GM21515 (cell line): ENCODE measurements around the gene SYNJ2.
"Not testable (repeated sequence)": the region's sequence is repeated elsewhere in the genome, so short reads cannot be mapped to it uniquely, and the experiment has no call there.

ENCODE experiments used
- ATAC-seq: cut with Tn5 transposase; IDR thresholded peaks from one replicate; pipeline ENCODE4 v1.9.1; 2021; ENCODE audit not compliant: unreplicated experiment

SYNJ2 gene

DNA sequence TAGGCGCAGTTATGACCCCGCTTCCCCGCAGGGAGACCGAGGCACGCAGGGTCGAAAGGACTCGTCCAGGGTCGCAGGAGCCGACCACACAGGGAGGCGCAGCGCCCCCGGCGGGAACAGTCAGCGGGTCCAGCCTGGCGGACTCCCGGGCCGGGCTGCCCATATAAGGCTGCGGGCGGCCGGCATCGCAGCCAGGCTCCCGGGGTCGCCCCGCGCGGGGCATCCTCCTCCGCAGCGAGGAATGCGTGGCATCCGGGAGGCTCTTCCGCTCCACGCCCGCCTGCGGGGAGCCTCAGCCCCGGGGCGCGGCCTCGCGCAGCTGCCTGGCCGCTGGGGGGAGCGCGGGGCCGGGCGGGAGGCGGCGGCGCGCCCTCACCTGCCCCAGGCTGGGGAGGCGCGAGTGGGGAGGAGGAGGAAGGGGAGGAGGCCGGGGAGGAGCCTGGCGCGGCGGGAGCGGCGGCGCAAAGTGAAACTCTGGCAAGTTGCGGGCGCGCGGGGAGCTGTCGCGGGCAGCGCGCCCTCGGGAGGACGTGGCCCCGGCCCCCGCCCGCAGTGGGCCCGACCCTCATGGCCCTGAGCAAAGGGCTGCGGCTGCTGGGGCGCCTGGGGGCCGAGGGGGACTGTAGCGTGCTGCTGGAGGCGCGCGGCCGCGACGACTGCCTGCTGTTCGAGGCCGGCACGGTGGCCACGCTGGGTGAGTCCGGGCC lies at the start of gene SYNJ2:
TSS of gene SYNJ2 (plus strand) at position 469 of the 707 bp plus-strand sequence. CDS start at position 568, 99 bp downstream.
- ATAC-seq, result peak; percentile 81

- no peak for ATAC-seq
These were observed 45.9 kb upstream of the SYNJ2 start for GRCh38 chr6:157935786-157936185.

GRCh38 chr6:157937318-157937717 lies 44.3 kb upstream of the SYNJ2 start:
- ATAC-seq, result no peak

- ATAC-seq, result no peak
These were observed 43.7 kb upstream of the SYNJ2 start for GRCh38 chr6:157937916-157938315.

DNA sequence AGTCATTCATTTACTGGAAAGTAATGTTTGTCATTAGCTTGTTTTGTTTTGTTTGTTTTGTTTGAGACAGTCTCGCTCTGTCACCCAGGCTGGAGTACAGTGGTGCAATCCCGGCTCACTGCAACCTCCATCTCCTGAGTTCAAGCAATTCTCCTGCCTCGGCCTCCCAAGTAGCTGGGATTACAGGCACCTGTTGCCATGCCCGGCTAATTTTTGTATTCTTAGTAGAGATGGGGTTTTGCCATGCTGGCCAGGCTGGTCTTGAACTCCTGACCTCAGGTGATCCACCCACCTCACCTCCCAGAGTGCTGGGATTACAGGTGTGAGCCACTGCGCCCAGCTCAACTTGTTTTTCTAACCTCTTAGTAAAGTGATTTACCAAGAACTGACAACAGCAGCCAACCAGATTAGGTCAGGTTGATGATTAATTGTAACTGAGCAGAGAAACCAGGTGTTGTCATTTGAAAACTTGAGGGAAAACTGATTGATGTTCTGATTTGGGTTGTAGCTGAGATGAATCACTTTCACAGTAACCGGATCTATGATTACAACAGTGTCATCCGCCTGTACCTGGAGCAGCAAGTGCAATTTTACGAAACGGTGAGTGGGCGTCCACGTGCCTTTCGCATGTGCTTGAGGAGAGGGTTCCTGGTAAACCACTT lies 41.2 kb upstream of the SYNJ2 start:
- not testable (repeated sequence) for ATAC-seq

DNA sequence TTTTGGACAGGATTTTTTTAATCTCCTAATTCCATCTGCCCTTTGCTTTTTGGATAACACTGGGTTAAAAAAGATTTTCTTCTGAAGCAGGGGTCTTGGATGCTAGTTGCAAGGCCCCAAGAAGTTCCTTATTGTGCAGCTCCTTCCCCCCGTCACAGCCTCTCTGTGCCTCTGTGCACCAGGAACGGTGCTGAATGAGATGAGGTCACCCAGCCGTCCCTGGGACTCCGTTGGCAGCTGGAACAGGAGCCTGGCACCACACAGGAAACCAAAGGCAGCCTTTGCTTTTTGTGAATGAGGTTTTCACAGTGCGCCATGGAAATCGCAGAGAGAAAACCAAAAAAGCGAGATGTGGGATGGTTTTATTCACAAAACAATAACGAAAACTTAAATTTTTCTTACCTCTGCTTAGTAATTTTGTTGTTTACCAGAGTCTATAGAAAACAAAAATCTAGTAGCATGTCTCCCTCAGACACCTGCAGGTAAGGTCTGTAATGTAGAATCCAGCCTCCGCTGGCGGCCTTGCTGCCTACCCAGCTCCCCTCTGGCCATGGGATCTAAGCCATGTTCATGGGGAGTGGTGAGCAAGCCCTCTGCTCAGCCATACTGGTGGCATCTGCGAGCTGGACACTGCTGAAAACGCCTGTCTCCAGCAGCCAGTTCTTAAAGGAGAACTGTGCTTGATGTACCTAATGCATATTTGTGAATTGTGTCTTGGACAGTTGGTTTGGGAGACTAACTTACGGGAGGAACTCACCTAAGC lies 40.4 kb upstream of the SYNJ2 start:
- ATAC-seq, result no peak

- no peak for ATAC-seq
These were observed 39.3 kb upstream of the SYNJ2 start for GRCh38 chr6:157942351-157942750.

DNA sequence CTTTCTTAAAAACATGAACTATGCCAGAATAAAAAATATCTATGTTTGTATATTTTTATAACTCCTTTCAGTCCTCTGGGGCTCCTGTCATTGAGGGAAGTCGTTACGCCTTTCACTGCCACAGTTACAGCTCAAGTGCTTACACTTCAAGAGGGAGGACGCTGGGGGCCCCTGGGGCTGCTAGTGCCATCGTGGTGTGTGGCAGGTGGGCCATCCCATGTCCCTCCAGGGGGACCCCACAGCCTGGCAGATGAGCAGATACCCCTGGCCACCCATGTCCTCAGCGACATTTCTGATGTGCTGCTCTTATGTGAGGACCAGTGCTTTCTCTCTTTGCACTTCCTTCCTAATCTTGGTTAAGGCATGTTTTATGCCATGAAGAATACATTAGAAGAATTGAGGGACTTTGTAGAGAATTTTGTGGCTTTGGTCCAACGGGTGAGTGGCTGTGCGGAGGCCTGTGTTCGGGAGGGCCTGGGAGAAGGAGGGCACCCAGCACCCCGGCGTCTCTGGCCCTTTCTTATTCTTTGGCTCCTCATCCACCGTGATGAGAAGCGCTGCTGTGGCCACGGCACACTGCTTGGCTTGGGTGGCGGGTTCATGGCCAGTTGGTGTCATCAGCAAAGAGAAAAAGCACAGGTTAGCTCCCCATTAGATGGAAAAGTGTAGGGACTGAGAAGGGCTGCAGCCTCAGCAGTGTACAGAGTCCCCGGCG lies 38.3 kb upstream of the SYNJ2 start:
- ATAC-seq, result no peak

- no peak for ATAC-seq
These were observed 37.7 kb upstream of the SYNJ2 start for GRCh38 chr6:157943964-157944283.

DNA sequence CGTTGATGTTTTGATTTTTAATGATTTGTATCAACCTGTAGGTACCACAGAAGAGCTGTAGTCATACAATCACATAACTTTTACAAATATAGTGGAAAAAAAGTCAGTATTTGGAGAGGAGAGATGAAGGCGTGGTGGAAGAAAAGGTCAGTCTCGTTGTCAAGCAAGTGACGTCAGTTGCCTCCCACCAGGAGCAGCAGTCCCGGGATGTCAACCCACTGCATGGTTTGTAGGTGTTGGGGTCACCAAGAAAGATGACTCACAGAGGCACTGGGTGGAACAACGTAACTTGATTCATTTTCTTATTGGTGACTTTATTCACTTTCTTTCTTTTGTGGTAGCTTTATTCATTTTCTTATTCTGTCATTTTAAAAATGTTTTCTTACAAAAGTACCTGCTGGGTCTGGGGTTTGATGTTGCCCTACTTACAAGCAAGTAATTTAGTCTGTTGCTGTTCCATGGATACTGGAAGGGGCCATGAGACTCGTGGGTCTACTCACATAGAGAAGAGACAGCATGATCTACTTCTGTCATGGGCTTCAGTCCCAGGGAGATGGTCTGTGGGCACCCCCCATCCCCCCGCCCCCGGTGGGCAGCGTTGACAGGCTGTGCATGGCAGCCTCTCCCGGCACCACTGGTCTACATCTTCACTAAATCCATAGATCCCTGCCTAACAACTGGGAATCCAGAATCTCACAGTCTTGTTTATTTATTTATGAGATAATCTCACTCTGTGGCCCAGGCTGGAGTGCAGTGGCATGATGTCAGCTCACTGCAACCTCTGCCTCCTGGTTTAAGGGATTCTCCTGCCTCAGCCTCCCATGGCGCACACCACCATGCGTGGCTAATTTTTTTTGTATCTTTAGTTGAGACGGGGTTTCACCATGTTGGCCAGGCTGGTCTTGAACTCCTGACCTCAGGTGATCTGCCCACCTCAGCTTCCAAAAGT lies 36.4 kb upstream of the SYNJ2 start:
- no peak for ATAC-seq

GRCh38 chr6:157946053-157946617 lies 35.5 kb upstream of the SYNJ2 start:
- ATAC-seq, result no peak

GRCh38 chr6:157946865-157947532 lies 34.7 kb upstream of the SYNJ2 start:
- ATAC-seq, result no peak

GRCh38 chr6:157950899-157951298 lies 30.8 kb upstream of the SYNJ2 start:
- ATAC-seq, result not testable (repeated sequence)

DNA sequence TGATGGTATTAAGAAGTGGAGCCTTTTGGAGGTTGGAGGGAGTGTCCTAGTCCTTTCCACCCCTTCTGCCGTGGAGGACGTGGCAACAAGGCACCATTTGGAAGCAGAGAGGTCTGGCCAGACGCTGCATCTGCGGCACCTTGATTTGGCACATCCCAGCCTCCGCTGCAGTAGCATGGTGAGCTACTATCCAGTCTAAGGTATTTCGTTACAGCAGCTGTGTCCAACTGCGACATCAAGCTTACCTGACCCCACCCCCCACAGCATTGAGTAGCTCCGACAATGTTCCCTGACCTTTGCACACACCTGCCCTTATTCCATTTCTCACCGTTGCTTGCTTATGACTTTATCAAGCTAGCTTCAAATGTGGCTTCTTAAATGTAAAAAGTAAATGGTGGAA lies 29.8 kb upstream of the SYNJ2 start:
- no peak for ATAC-seq

DNA sequence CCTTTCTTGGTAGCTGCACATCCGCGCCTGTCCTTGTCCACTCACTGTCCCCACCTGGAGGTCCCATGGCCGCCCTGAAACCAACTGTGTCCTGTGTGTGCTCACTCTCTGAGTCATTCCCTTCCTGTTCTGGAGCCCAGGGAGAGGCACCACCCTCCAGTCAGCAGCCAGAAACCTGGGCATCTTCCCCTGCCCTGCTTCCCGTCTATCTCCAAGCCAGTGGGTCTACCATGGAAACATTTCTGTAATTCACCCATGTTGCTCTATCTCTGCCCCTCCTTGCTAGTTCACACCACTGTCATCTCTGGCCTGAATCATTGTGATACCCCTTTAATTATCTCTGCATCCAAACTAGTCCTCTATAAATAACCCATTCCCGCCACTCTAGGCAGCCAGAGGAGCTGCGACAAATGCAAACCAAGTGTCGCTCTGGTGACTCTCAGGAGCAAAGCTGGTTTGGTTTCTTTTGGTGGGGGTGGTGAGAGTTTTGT lies 28.8 kb upstream of the SYNJ2 start:
- no peak for ATAC-seq

GRCh38 chr6:157953580-157954091 lies 28.0 kb upstream of the SYNJ2 start:
- ATAC-seq, result no peak

GRCh38 chr6:157954150-157955117 lies 27.2 kb upstream of the SYNJ2 start:
- ATAC-seq, result no peak

- no peak for ATAC-seq
These were observed 26.0 kb upstream of the SYNJ2 start for GRCh38 chr6:157955675-157956074.
